ENCODE data around the gene SNRNP70.

DNA sequence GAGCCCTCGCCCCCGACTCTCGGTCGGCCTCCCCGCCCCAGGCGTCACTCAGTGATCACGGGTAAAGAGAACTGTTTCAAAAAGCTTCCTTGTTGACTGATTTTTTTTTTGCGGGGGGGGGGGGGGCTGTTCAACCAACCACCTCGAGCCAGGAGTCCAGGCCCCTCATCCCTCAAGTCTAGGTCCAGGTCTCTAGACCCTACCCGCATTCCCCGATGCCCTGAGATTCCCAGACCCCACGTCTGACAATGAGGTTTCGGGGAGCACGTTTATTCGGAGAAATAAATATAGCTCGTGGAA, 65.6 kb downstream of the SNRNP70 start:
- no peak for TF ChIP-seq POLR2A (IDR thresholded peaks at IDR 0.05)
- TF ChIP-seq CTCF (IDR thresholded peaks at IDR 0.05 in 4 of 5, conservative IDR thresholded peaks at IDR 0.05 in 1 of 5), result no peak

Measured in gastrocnemius medialis (tissue), 4 donors.